ENCODE data around the gene LAMA5. TPM values are rescaled to one million over a fixed set of nuclear protein-coding genes. Genes with fewer than 3 reads are reported as not detected.

LAMA5 gene
- total RNA-seq, 1 donor from 2014 or later, result 601 TPM

DNA sequence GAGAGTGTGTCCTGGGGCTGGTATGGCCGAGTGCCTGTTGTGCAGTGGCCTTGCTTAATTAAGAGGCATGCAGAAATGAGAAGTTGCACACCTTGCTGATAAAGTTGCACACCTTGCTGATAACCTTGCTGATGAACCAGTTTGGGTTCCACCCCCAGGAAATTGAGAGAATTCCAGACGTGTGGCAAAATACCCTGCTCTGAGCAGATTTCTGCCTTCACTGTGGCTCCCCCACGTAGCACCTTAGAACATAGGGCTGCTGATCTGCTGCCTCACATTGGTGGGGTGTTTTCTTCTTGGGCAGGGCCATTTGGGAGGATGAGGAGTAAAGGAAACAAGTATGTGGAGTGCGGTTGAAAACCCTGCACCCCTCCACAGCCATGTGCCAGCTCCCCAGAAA, 86.8 kb downstream of the LAMA5 start:
- H3K27me3 Mint-ChIP-seq (ENCODE audit: low read depth), result no peaks in the 10 kb centered on the region
- DNase-seq (ENCODE audit: low spot score in 2 of 2, unreplicated experiment in 2 of 2), result no peak
- no peak overlapping the region for H3K4me3 Mint-ChIP-seq
- no peak overlapping the region for H3K27ac Mint-ChIP-seq
- TF ChIP-seq, protein P1, sequence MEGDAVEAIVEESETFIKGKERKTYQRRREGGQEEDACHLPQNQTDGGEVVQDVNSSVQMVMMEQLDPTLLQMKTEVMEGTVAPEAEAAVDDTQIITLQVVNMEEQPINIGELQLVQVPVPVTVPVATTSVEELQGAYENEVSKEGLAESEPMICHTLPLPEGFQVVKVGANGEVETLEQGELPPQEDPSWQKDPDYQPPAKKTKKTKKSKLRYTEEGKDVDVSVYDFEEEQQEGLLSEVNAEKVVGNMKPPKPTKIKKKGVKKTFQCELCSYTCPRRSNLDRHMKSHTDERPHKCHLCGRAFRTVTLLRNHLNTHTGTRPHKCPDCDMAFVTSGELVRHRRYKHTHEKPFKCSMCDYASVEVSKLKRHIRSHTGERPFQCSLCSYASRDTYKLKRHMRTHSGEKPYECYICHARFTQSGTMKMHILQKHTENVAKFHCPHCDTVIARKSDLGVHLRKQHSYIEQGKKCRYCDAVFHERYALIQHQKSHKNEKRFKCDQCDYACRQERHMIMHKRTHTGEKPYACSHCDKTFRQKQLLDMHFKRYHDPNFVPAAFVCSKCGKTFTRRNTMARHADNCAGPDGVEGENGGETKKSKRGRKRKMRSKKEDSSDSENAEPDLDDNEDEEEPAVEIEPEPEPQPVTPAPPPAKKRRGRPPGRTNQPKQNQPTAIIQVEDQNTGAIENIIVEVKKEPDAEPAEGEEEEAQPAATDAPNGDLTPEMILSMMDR (IDR thresholded peaks at IDR 0.05; ENCODE audit: unreplicated experiment), result no peak
- peaks cover 24% of the 10 kb centered on the region for H3K36me3 Mint-ChIP-seq
- H3K4me1 Mint-ChIP-seq, result no peaks in the 10 kb centered on the region
- no peaks in the 10 kb centered on the region for H3K9me3 Mint-ChIP-seq

DNA sequence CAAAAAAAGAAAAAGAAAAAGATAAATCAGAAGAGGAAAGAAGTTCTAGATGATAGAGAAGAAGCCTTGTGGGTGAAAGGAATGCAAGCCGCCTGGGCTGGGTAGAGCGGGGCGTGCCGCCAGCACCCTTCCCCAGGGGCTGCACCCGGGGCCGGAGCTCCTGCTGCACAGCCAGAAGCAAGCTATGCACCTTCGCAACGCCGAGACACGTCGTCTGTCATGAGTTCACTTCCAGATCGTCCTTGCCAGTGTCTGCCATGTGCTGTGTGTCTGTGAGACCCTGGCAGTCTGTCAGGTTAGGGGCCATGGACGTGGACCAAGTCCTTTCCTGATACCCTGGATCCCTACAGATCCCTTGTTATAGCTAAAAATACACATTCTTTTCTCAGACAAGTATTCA, 89.9 kb downstream of the LAMA5 start:
- H3K27ac Mint-ChIP-seq, result no peak overlapping the region
- no peaks in the 10 kb centered on the region for H3K4me1 Mint-ChIP-seq
- H3K4me3 Mint-ChIP-seq, result no peak overlapping the region
- DNase-seq (ENCODE audit: low spot score in 2 of 2, unreplicated experiment in 2 of 2), result no peak
- no peaks in the 10 kb centered on the region for H3K9me3 Mint-ChIP-seq
- peaks cover 26% of the 10 kb centered on the region for H3K36me3 Mint-ChIP-seq
- TF ChIP-seq, protein P1 (IDR thresholded peaks at IDR 0.05; ENCODE audit: unreplicated experiment), result no peak
- no peaks in the 10 kb centered on the region for H3K27me3 Mint-ChIP-seq (ENCODE audit: low read depth)

DNA sequence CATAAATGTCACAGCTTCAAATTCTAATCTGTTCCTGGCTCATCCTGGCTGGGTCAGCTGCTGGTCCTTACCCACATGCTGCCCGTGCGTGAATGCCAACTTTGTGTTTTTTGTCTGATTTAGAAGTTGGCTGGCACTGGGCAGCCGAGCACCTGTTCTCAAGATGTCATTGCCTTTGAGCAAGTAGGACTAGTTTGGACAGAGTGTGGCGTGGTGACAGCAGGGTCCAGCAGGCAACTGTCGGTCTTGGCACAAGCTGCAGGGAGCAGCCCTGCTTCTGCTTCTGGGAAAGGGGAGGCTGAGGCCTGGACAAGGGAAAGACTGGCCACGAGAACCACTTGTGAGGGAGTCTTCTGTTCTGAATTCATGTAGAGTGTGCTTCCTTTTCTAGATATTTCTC, 90.7 kb downstream of the LAMA5 start:
- TF ChIP-seq, protein P1 (IDR thresholded peaks at IDR 0.05; ENCODE audit: unreplicated experiment), result no peak
- Mint-ChIP-seq H3K36me3 (peaks cover 22% of the 10 kb centered on the region), H3K4me1 (no peaks in the 10 kb centered on the region), H3K27ac (no peak overlapping the region), H3K4me3 (no peak overlapping the region), H3K9me3 (no peaks in the 10 kb centered on the region), H3K27me3 (ENCODE audit: low read depth) (no peaks in the 10 kb centered on the region)
- no peak for DNase-seq (ENCODE audit: low spot score in 2 of 2, unreplicated experiment in 2 of 2)

DNA sequence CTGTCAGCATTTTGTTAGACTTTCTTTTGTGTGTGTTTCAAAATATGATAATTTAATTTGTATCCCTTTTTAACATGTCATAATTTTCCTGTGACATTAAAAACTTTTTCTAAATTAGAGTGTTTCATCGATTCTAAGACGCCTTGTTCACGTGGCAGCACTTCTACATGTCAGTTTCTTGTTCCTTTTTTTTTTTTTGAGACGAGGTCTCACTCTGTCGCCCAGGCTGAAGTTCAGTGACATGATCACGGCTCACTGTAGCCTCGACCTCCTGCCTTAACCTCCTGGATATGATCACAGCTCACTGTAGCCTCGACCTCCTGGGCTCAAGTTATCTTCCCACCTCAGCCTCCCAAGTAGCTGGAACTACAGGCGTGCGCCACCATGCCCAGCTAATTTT, 91.9 kb downstream of the LAMA5 start:
- peaks cover 20% of the 10 kb centered on the region for H3K36me3 Mint-ChIP-seq
- H3K27ac Mint-ChIP-seq, result no peak overlapping the region
- TF ChIP-seq, protein P1 (IDR thresholded peaks at IDR 0.05; ENCODE audit: unreplicated experiment), result no peak
- no peaks in the 10 kb centered on the region for H3K27me3 Mint-ChIP-seq (ENCODE audit: low read depth)
- no peaks in the 10 kb centered on the region for H3K4me1 Mint-ChIP-seq
- H3K4me3 Mint-ChIP-seq, result no peak overlapping the region
- H3K9me3 Mint-ChIP-seq, result no peaks in the 10 kb centered on the region
- no peak for DNase-seq (ENCODE audit: low spot score in 2 of 2, unreplicated experiment in 2 of 2)

DNA sequence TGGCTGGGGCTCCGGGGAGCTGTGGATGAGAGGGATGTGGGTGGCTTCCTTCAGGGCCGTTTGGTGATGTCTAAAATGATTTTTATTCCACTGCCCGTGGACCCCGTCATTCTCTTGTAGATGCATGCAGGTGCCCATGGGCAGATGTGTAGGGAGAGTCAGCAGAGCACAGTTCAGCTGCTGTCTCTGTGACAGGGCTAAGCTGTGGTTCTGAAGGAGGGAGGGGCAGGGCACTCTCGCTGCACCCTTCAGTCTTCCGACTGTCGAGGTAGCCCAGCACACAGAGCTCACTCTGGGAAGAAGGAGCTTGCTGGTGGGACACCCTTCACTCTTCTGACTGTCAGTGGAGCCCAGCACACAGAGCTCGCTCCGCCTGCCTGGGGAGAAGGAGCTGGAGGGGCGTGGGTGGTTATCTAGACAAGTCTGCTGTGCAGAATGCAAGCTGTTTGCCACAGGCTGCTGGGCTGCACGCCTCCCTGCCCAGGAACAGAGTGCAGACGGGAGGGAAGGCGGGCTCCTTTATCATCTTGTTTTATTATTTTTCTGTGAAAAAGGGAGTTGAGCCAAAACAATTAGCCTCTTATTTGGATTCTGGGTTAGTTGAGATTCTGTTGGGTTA, 92.7 kb downstream of the LAMA5 start:
- Mint-ChIP-seq H3K36me3 (peaks cover 20% of the 10 kb centered on the region), H3K4me3 (no peak overlapping the region), H3K27ac (peak overlapping the region; percentile 26), H3K27me3 (ENCODE audit: low read depth) (no peaks in the 10 kb centered on the region), H3K4me1 (no peaks in the 10 kb centered on the region), H3K9me3 (no peaks in the 10 kb centered on the region)
- TF ChIP-seq, protein P1 (IDR thresholded peaks at IDR 0.05; ENCODE audit: unreplicated experiment), result no peak
- no peak for DNase-seq (ENCODE audit: low spot score in 2 of 2, unreplicated experiment in 2 of 2)

DNA sequence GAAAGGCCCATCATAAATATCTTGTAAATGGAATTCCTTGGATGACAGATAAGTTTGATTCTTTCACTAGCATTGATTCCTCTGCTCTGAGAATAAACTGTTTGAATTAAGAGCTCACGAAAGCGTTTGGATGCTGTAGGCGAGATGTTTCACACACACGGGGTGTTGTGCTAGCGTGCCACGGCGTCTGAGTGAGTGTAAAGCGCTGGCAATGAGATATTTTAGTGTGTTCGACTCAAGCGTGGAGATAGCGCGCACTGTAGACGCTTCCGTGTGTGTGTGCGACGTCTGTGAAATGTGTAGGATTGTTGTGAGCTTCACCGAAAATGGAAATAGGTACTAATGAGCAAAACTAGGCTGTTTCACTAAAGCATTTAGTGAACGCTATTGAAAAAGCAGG, 93.7 kb downstream of the LAMA5 start:
- Mint-ChIP-seq H3K4me1 (no peaks in the 10 kb centered on the region), H3K27ac (no peak overlapping the region), H3K27me3 (ENCODE audit: low read depth) (no peaks in the 10 kb centered on the region), H3K9me3 (no peaks in the 10 kb centered on the region), H3K4me3 (no peak overlapping the region), H3K36me3 (peaks cover 22% of the 10 kb centered on the region)
- no peak for DNase-seq (ENCODE audit: low spot score in 2 of 2, unreplicated experiment in 2 of 2)
- TF ChIP-seq, protein P1 (IDR thresholded peaks at IDR 0.05; ENCODE audit: unreplicated experiment), result no peak
